Measurements from ENCODE around the gene EIF4E2. TPM values are rescaled to one million over a fixed set of nuclear protein-coding genes. Genes with fewer than 3 reads are reported as not detected.
A peak's percentile ranks its signal among the peaks of the same experiment; 100 is the strongest.

EIF4E2 gene
- total RNA-seq, 1 experiment from 2014 or later: 97.8 TPM

DNA sequence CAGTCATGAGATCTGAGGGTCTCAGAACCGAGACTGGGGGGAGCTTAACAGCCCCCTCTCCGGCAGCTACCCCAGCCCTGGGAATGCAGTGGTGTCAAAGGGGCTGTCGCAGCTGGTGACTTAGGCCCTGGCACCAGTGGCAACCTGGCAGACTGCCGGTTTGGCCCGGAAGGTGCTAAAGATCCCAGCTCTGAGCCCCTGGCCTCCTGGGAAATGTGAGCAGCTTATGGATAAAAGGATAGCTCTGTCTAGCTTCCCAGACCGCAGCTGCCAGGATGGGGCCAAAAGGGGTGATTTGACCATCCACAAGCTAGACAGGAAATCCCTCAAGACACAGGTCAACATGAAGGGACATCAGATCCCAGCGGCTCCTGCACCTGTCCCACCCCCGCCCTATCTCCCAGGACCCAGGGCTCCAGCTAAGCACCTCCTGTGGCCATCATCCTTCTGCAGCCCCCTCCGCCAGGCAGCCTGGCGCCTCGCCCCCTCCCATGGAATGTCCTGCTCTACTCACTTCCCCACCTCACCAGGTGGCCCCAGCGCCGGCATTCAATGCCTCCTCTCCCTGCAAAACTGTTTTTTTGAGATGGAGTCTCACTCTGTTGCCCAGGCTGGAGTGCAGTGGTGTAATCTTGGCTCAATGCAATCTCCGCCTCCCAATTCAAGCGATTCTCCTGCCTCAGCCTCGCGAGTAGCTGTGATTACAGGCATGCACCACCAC, 49.7 kb downstream of the EIF4E2 start:
- Mint-ChIP-seq H3K27ac (no peak overlapping the region), H3K9me3 (peaks cover 5% of the 10 kb centered on the region), H3K36me3 (no peaks in the 10 kb centered on the region), H3K4me1 (0 out of 2 replicates have a peak, but pooled peaks cover 2% of the 10 kb centered on the region), H3K27me3 (ENCODE audit: low read depth) (no peaks in the 10 kb centered on the region; the same call in 1 of the 2 replicates), H3K4me3 (no peak overlapping the region)
- peak; percentile 90 for TF ChIP-seq ZNF121 (CRISPR knock-in tag; IDR thresholded peaks at IDR 0.05)
- TF ChIP-seq TP53 (CRISPR knock-in tag; IDR thresholded peaks at IDR 0.05): no peak
- TF ChIP-seq, protein P1, sequence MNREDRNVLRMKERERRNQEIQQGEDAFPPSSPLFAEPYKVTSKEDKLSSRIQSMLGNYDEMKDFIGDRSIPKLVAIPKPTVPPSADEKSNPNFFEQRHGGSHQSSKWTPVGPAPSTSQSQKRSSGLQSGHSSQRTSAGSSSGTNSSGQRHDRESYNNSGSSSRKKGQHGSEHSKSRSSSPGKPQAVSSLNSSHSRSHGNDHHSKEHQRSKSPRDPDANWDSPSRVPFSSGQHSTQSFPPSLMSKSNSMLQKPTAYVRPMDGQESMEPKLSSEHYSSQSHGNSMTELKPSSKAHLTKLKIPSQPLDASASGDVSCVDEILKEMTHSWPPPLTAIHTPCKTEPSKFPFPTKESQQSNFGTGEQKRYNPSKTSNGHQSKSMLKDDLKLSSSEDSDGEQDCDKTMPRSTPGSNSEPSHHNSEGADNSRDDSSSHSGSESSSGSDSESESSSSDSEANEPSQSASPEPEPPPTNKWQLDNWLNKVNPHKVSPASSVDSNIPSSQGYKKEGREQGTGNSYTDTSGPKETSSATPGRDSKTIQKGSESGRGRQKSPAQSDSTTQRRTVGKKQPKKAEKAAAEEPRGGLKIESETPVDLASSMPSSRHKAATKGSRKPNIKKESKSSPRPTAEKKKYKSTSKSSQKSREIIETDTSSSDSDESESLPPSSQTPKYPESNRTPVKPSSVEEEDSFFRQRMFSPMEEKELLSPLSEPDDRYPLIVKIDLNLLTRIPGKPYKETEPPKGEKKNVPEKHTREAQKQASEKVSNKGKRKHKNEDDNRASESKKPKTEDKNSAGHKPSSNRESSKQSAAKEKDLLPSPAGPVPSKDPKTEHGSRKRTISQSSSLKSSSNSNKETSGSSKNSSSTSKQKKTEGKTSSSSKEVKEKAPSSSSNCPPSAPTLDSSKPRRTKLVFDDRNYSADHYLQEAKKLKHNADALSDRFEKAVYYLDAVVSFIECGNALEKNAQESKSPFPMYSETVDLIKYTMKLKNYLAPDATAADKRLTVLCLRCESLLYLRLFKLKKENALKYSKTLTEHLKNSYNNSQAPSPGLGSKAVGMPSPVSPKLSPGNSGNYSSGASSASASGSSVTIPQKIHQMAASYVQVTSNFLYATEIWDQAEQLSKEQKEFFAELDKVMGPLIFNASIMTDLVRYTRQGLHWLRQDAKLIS (CRISPR knock-in tag; IDR thresholded peaks at IDR 0.05; ENCODE audit: borderline replicate concordance): no peak
- ChIA-PET POLR2A (no interaction called here), CTCF (interaction anchor here (0.8 to 1.9 kb wide), 3 partner anchors 10 to 429 kb away, joined by 3 to 6 read pairs (median 3); no protein-coding TSS in a partner anchor)
- ATAC-seq (peak; percentile 60), DNase-seq (ENCODE audit: low spot score) (no peak)

DNA sequence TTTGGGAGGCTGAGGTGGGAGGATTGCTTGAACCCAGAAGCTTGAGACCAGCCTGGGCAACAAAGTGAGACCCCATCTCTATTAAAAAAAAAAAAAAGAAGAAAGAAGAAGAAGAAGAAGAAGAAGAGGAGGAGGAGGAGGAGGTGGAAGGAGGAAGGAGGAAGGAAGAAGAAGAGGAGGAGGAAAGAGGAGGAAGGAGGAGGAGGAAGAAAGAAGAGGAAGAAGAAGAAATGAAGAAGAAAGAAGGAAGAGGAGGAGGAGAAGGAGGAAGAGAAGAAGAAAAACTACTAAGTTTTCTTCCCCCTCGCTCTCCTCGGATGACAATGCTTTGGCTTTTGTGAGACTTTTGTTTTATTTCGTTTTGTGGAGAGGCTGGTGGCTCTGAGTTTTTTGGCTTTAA, 52.8 kb downstream of the EIF4E2 start:
- no peaks in the 10 kb centered on the region for H3K36me3 Mint-ChIP-seq
- ATAC-seq (no peak), DNase-seq (ENCODE audit: low spot score) (no peak)
- H3K4me1 Mint-ChIP-seq: 0 out of 2 replicates have a peak, but pooled peaks cover 2% of the 10 kb centered on the region
- TF ChIP-seq NR2C2 (CRISPR knock-in tag; IDR thresholded peaks at IDR 0.05) (no peak), TEAD4 (CRISPR knock-in tag; IDR thresholded peaks at IDR 0.05) (no peak), ZNF423 (CRISPR knock-in tag; IDR thresholded peaks at IDR 0.05) (no peak), SOX15 (CRISPR knock-in tag; IDR thresholded peaks at IDR 0.05) (no peak), NR1H2 (CRISPR knock-in tag; IDR thresholded peaks at IDR 0.05) (no peak), ZNF219 (CRISPR knock-in tag; IDR thresholded peaks at IDR 0.05; ENCODE audit: borderline replicate concordance) (no peak)
- TF ChIP-seq, protein P2, sequence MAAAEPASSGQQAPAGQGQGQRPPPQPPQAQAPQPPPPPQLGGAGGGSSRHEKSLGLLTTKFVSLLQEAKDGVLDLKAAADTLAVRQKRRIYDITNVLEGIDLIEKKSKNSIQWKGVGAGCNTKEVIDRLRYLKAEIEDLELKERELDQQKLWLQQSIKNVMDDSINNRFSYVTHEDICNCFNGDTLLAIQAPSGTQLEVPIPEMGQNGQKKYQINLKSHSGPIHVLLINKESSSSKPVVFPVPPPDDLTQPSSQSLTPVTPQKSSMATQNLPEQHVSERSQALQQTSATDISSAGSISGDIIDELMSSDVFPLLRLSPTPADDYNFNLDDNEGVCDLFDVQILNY (CRISPR knock-in tag; IDR thresholded peaks at IDR 0.05): no peak
- TF ChIP-seq, protein P3, sequence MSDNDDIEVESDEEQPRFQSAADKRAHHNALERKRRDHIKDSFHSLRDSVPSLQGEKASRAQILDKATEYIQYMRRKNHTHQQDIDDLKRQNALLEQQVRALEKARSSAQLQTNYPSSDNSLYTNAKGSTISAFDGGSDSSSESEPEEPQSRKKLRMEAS (CRISPR knock-in tag; IDR thresholded peaks at IDR 0.05): no peak
- TF ChIP-seq, protein P4, sequence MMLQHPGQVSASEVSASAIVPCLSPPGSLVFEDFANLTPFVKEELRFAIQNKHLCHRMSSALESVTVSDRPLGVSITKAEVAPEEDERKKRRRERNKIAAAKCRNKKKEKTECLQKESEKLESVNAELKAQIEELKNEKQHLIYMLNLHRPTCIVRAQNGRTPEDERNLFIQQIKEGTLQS (CRISPR knock-in tag; conservative IDR thresholded peaks at IDR 0.05): no peak
- TF ChIP-seq, protein P5, sequence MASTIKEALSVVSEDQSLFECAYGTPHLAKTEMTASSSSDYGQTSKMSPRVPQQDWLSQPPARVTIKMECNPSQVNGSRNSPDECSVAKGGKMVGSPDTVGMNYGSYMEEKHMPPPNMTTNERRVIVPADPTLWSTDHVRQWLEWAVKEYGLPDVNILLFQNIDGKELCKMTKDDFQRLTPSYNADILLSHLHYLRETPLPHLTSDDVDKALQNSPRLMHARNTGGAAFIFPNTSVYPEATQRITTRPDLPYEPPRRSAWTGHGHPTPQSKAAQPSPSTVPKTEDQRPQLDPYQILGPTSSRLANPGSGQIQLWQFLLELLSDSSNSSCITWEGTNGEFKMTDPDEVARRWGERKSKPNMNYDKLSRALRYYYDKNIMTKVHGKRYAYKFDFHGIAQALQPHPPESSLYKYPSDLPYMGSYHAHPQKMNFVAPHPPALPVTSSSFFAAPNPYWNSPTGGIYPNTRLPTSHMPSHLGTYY (CRISPR knock-in tag; IDR thresholded peaks at IDR 0.05): no peak
- TF ChIP-seq, protein P6, sequence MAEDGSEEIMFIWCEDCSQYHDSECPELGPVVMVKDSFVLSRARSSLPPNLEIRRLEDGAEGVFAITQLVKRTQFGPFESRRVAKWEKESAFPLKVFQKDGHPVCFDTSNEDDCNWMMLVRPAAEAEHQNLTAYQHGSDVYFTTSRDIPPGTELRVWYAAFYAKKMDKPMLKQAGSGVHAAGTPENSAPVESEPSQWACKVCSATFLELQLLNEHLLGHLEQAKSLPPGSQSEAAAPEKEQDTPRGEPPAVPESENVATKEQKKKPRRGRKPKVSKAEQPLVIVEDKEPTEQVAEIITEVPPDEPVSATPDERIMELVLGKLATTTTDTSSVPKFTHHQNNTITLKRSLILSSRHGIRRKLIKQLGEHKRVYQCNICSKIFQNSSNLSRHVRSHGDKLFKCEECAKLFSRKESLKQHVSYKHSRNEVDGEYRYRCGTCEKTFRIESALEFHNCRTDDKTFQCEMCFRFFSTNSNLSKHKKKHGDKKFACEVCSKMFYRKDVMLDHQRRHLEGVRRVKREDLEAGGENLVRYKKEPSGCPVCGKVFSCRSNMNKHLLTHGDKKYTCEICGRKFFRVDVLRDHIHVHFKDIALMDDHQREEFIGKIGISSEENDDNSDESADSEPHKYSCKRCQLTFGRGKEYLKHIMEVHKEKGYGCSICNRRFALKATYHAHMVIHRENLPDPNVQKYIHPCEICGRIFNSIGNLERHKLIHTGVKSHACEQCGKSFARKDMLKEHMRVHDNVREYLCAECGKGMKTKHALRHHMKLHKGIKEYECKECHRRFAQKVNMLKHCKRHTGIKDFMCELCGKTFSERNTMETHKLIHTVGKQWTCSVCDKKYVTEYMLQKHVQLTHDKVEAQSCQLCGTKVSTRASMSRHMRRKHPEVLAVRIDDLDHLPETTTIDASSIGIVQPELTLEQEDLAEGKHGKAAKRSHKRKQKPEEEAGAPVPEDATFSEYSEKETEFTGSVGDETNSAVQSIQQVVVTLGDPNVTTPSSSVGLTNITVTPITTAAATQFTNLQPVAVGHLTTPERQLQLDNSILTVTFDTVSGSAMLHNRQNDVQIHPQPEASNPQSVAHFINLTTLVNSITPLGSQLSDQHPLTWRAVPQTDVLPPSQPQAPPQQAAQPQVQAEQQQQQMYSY (CRISPR knock-in tag; IDR thresholded peaks at IDR 0.05): no peak
- H3K27me3 Mint-ChIP-seq (ENCODE audit: low read depth): no peaks in the 10 kb centered on the region; the same call in 1 of the 2 replicates
- no peak overlapping the region for H3K4me3 Mint-ChIP-seq
- no peak overlapping the region for H3K27ac Mint-ChIP-seq
- H3K9me3 Mint-ChIP-seq: no peaks in the 10 kb centered on the region
- ChIA-PET POLR2A (no interaction called here), CTCF (interaction anchor here (0.6 to 1.4 kb wide), 2 partner anchors 9 to 1867 kb away, joined by 3 read pairs; no protein-coding TSS in a partner anchor)

All from WTC11 (cell line).